Small intestine (tissue), 7 donors: ENCODE data around the gene SORCS2. TPM values are rescaled to one million over a fixed set of nuclear protein-coding genes. Genes with fewer than 3 reads are reported as not detected.

Source experiments
- DNase-seq, 2 donors: peaks; one replicate each; pipeline versions ENCODE4 v3.0.0 to v3.0.0-alpha.2; 2013
- FAIRE-seq: peaks from 2 replicates; lab custom pipeline; 2012; peaks lifted over from hg19 to GRCh38; lab: Jason Lieb, UNC
- H3K27ac ChIP-seq, 3 donors: one replicate each; pipeline ENCODE4 v1.5.1; 2013; ENCODE audit warnings: low read length in 2 of 3, mild to moderate bottlenecking in 2 of 3, control low read depth in 1 of 3, inconsistent platforms in 1 of 3, low read depth in 1 of 3, moderate library complexity in 1 of 3
- H3K27me3 ChIP-seq, 3 donors: one replicate each; pipeline ENCODE4 v1.6.1; 2013; ENCODE audit warnings: low read length in 3 of 3, inconsistent platforms in 1 of 3; ENCODE audit not compliant: control insufficient read depth in 3 of 3, insufficient read depth in 3 of 3
- H3K36me3 ChIP-seq, 3 donors: one replicate each; pipeline ENCODE4 v1.6.1; 2013; ENCODE audit warnings: low read length in 3 of 3, inconsistent platforms in 1 of 3, low read depth in 1 of 3, mild to moderate bottlenecking in 1 of 3, moderate library complexity in 1 of 3; ENCODE audit not compliant: control insufficient read depth in 3 of 3, insufficient read depth in 2 of 3
- H3K4me1 ChIP-seq, 3 donors: one replicate each; pipeline ENCODE4 v1.6.1; 2013; ENCODE audit warnings: low read length in 2 of 3, inconsistent platforms in 1 of 3, low read depth in 1 of 3, mild to moderate bottlenecking in 1 of 3, moderate library complexity in 1 of 3; ENCODE audit not compliant: control insufficient read depth in 3 of 3, insufficient read depth in 2 of 3
- H3K4me3 ChIP-seq, 3 donors: one replicate each; pipeline ENCODE4 v1.5.1; 2013; ENCODE audit warnings: low read length in 3 of 3, control low read depth in 1 of 3, inconsistent platforms in 1 of 3, low read depth in 1 of 3, mild to moderate bottlenecking in 1 of 3, moderate library complexity in 1 of 3
- H3K9me3 ChIP-seq, 2 donors: one replicate each; pipeline ENCODE4 v1.6.1; 2013; ENCODE audit warnings: low read depth in 1 of 2, low read length in 1 of 2; ENCODE audit not compliant: control insufficient read depth in 2 of 2, insufficient read depth in 1 of 2
- WGBS, 3 donors: extraction: QIAGEN DNeasy Blood & Tissue Kit; methylation state at CpG; one replicate each; pipeline ENCODE4 v1.1.7; 2013; 5-methylcytosine and 5-hydroxymethylcytosine counted together
- polyA plus RNA-seq, 4 donors: library from polyadenylated mRNA; stranded (reverse) in 3 of 4; unstranded in 1 of 4; fragments of 200-250 nt in 3 of 4; fragments of 120-200 nt in 1 of 4; gene quantifications; one replicate each; pipeline versions ENCODE4 v1.2.1 to v1.2.3, GENCODE V29; 2013
- donor health status: healthy with polysubstance abuse.
- donor health status: control.
- donor health status: control.
- donor health status: Bipolar disorder and iron deficiency.
- donor health status: healthy.

SORCS2 gene
- polyA plus RNA-seq, 4 donors: 0.63 to 3.3 (median 2.2) TPM; not detected in 1

GRCh38 chr4:7291372-7292114 is 99.2 kb downstream of the SORCS2 start:
- DNase-seq (no peak), FAIRE-seq (no peak)
- no peak overlapping the region for H3K4me3 ChIP-seq
- H3K36me3 ChIP-seq: no peaks in the 10 kb centered on the region
- WGBS, 3 donors: 56 to 64% (median 63%) methylated on average over 19 of the region's 19 CpGs
- H3K27me3 ChIP-seq: peaks cover 0 to 7% (median 0%) of the 10 kb centered on the region in 3 donors
- no peaks in the 10 kb centered on the region for H3K4me1 ChIP-seq
- H3K27ac ChIP-seq: no peak overlapping the region
- H3K9me3 ChIP-seq: no peaks in the 10 kb centered on the region

GRCh38 chr4:7293703-7294102 is 101.4 kb downstream of the SORCS2 start:
- WGBS, 3 donors: 85 to 89% (median 86%) methylated on average over 11 of the region's 11 CpGs
- Histone ChIP-seq H3K4me1 (no peaks in the 10 kb centered on the region), H3K27me3 (peaks cover 0 to 10% (median 0%) of the 10 kb centered on the region in 3 donors), H3K9me3 (no peaks in the 10 kb centered on the region), H3K27ac (no peak overlapping the region), H3K36me3 (no peaks in the 10 kb centered on the region), H3K4me3 (no peak overlapping the region)
- no peak for FAIRE-seq
- DNase-seq: no peak

- H3K27ac ChIP-seq: no peak overlapping the region
- no peaks in the 10 kb centered on the region for H3K9me3 ChIP-seq
- 44 to 66% (median 66%) methylated on average over 6 to 7 of the region's 7 CpGs for WGBS, 3 donors
- FAIRE-seq (no peak), DNase-seq (no peak)
- H3K27me3 ChIP-seq: peaks cover 0 to 7% (median 0%) of the 10 kb centered on the region in 3 donors
- no peak overlapping the region for H3K4me3 ChIP-seq
- no peaks in the 10 kb centered on the region for H3K36me3 ChIP-seq
- no peaks in the 10 kb centered on the region for H3K4me1 ChIP-seq
These were observed 101.9 kb downstream of the SORCS2 start for GRCh38 chr4:7294176-7294756.

- 59 to 71% (median 64%) methylated on average over 21 to 22 of the region's 22 CpGs for WGBS, 3 donors
- Histone ChIP-seq H3K4me3 (no peak overlapping the region), H3K4me1 (no peaks in the 10 kb centered on the region), H3K9me3 (no peaks in the 10 kb centered on the region), H3K27ac (no peak overlapping the region), H3K36me3 (no peaks in the 10 kb centered on the region), H3K27me3 (peaks cover 0 to 7% (median 0%) of the 10 kb centered on the region in 3 donors)
- FAIRE-seq: no peak
- DNase-seq: peak in 1 of 2 donors; percentile 12
These were observed 103.0 kb downstream of the SORCS2 start for GRCh38 chr4:7295197-7295910.

- WGBS, 3 donors: 57 to 71% (median 65%) methylated on average over 19 of the region's 19 CpGs
- no peak overlapping the region for H3K27ac ChIP-seq
- DNase-seq: peak; percentile 4 to 21
- no peaks in the 10 kb centered on the region for H3K4me1 ChIP-seq
- H3K27me3 ChIP-seq: peaks cover 0 to 7% (median 0%) of the 10 kb centered on the region in 3 donors
- H3K4me3 ChIP-seq: no peak overlapping the region
- H3K9me3 ChIP-seq: no peaks in the 10 kb centered on the region
- no peaks in the 10 kb centered on the region for H3K36me3 ChIP-seq
- FAIRE-seq: no peak
These were observed 103.7 kb downstream of the SORCS2 start for GRCh38 chr4:7295911-7296660.

- Histone ChIP-seq H3K36me3 (no peaks in the 10 kb centered on the region), H3K4me3 (no peak overlapping the region), H3K27ac (no peak overlapping the region), H3K9me3 (no peaks in the 10 kb centered on the region), H3K27me3 (peaks cover 0 to 7% (median 0%) of the 10 kb centered on the region in 3 donors), H3K4me1 (no peaks in the 10 kb centered on the region)
- FAIRE-seq: no peak
- WGBS, 3 donors: 74 to 80% (median 75%) methylated on average over 19 to 23 of the region's 23 CpGs
- DNase-seq: no peak
These were observed 104.5 kb downstream of the SORCS2 start for GRCh38 chr4:7296661-7297335.

- 41 to 59% (median 49%) methylated on average over 8 to 9 of the region's 9 CpGs for WGBS, 3 donors
- no peak for FAIRE-seq
- Histone ChIP-seq H3K4me1 (no peaks in the 10 kb centered on the region), H3K27ac (no peak overlapping the region), H3K9me3 (no peaks in the 10 kb centered on the region), H3K27me3 (peaks cover 0 to 5% (median 0%) of the 10 kb centered on the region in 3 donors), H3K36me3 (no peaks in the 10 kb centered on the region), H3K4me3 (no peak overlapping the region)
- no peak for DNase-seq
These were observed 105.0 kb downstream of the SORCS2 start for GRCh38 chr4:7297374-7297773.
